Erythroblast (primary cell): ENCODE measurements around the gene CC2D1A.

ENCODE experiments used
- GATA1 ChIP-seq: IDR thresholded peaks from 2 replicates; pipeline ENCODE4 v1.6.1; 2011; ENCODE audit warnings: low read depth, mild to moderate bottlenecking, control low read depth, low read length, moderate library complexity
- POLR2A ChIP-seq: IDR thresholded peaks from 2 replicates; pipeline ENCODE4 v1.6.1; 2011; ENCODE audit warnings: mild to moderate bottlenecking, low read length

- TF ChIP-seq POLR2A (no peak), GATA1 (no peak)
Observed at GRCh38 chr19:13906521-13906904, 512 bp downstream of the CC2D1A start.
